GM18519 (cell line): ENCODE results near the gene C20orf202.

Experiments
- ATAC-seq: cut with Tn5 transposase; IDR thresholded peaks from one replicate; pipeline ENCODE4 v1.9.1; 2021; ENCODE audit warnings: mild to moderate bottlenecking, moderate library complexity; ENCODE audit not compliant: unreplicated experiment, low FRiP score

The C20orf202 gene

GRCh38 chr20:1202762-1203504 lies at the start of gene C20orf202:
Gene C20orf202, plus strand, starts transcription at chr20:1203454. Its CDS starts 132 bp downstream, at chr20:1203586.
- ATAC-seq, result no peak

DNA sequence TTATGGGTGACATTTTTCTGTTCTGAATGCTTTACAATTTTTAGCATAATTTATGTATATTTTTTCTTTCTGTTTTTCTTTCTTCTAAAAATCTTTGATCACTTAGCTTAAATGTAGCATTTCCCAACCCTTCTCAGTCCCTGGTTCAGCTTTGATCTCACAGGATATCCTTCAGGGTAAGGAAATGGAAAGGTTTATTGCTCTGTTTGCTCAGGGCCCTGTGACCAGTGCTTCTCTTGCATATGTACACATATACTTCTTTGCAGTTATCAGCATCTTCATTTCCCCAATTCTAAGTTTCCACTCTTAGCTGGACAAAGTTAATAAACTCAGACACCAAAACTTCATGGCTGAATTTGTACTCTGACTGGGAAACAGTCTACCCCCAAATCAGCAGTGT lies 49.0 kb upstream of the C20orf202 start:
- no peak for ATAC-seq

GRCh38 chr20:1154691-1155090 lies 48.6 kb upstream of the C20orf202 start:
- no peak for ATAC-seq

DNA sequence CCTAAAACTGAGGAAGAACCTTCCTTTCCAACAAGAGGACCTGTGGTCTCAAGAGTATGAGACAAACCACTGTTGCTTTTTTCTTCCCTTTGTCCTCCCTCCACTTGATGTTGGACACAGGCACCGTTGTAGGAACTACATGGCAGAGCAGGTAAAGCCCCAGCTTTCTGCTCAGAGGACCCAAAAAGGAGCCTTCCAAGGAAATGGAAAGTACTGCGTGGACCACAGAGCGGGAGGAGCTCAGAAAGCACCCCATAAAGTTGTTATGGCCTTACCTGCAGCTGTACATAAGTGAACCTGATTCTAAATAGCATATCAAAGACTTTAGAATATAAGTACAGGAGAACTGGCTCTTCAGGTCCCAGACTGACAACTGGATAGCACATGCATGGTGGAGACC lies 47.9 kb upstream of the C20orf202 start:
- ATAC-seq, result no peak

- ATAC-seq, result no peak
These were observed 42.8 kb upstream of the C20orf202 start for GRCh38 chr20:1160496-1160895.

GRCh38 chr20:1160991-1161390 lies 42.3 kb upstream of the C20orf202 start:
- no peak for ATAC-seq

- ATAC-seq, result no peak
These were observed 40.1 kb upstream of the C20orf202 start for GRCh38 chr20:1163105-1163504.

GRCh38 chr20:1163653-1164052 lies 39.6 kb upstream of the C20orf202 start:
- no peak for ATAC-seq

DNA sequence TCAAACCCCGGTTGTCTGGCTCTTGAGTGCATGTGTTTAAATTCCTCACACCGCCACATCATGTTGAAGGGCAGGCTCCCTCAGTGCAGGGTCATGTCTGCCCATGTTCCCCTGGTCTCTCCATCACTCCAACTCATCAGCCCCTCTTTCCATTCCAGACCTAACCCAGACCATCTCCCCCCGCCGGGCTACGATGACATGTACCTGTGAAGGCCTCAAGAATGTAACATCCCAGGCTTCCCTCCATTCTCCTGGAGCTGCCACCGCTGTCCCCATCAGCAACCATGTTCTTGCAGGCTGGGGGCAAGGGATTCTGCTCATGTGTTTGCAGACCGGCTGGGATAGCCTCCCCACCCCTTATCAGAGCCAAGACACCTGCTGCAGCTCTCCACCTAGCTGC lies 38.4 kb upstream of the C20orf202 start:
- ATAC-seq, result no peak

DNA sequence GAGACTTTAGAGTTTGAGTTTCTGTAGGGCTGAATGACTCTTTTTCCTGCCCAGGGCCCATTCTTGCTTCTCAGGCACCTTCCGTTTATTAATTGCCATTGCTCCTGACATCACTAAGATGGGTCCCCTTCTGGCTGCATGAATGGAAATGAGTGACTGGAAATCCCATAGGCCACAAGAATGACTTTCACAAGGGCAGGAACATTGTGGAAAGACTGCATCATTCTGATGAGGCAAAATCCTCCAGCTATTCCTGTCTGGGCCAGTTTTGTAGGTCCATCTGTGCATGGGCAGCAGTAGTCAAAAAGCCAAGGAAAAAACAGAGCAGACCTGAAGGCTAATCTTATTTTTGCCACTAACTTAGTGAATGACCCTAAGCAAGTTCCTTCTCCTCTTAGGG lies 37.7 kb upstream of the C20orf202 start:
- ATAC-seq, result no peak

DNA sequence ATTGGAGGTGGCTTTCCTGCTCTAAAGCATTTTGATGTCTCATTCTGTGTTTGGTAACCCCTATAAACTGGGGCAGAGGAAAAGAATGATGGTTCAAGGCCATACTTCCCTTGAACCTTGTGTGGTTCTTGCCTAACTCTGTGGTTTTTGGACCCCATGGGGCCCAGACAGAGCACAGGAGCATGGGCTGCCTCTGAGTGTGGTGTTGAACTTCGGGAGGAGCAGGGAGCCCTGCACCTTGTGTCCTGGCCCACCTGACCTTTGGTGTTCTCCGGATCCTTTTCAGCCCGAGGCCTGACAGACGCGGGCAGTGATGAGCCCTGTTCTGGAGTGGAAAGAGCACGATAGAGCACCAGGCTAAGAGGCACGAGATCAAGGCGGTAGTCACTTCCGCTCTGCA lies 37.3 kb upstream of the C20orf202 start:
- ATAC-seq, result no peak

DNA sequence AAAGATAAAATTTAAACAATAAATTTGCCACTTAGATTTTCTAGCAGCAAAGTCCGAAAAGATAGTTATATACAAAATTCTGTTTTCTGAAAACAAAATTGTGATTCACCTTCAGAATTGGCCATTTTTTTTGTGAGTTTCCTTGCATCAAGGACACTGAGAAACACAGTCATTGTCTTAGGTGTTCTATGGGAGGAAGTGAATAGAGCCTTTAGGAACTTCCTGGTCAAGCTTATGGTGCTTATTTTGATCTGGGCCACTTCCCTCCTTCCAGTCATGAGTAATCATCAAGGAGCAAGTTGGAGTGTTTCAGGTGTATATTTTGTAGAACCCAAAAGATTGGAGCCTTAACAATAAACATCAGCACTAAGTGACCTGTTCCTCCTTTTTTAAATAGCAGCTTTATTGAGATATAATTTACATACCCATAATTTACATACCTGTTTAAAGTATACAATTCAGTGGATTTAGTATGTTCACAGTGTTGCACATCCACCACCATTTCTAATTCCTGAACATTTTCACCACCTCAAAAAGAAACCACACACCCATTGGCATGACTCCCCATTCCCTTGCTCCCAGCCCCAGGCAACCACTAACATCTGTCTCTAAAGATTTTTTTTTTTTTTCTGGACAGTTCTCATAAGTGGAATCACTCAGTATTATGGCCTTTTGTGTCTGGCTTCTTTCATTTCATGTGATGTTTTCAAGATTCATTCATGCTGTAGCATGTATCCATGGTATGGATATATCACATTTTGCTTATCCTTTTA lies 36.1 kb upstream of the C20orf202 start:
- no peak for ATAC-seq

GRCh38 chr20:1169224-1169623 lies 34.0 kb upstream of the C20orf202 start:
- no peak for ATAC-seq

GRCh38 chr20:1171461-1172093 lies 31.7 kb upstream of the C20orf202 start:
- ATAC-seq, result no peak

DNA sequence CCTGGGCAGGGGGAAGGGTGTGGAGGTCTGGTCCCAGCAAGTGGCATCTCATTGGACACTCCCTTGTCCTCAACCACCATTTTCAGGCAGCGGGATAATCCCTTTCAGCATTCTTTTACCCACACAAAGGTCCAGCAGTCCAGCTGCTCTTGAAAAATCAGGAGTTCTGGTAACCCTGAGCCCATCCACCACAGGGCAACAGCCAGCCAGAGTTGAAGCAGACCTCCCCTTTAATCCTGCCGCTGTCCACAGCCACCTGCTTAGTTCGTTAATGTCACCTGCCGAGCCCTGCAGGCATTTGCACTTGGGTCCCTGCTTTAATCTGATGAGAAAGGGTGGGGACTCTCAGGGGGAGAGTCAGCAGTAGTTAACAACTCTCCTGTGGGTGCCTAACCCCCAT lies 29.6 kb upstream of the C20orf202 start:
- ATAC-seq, result no peak

DNA sequence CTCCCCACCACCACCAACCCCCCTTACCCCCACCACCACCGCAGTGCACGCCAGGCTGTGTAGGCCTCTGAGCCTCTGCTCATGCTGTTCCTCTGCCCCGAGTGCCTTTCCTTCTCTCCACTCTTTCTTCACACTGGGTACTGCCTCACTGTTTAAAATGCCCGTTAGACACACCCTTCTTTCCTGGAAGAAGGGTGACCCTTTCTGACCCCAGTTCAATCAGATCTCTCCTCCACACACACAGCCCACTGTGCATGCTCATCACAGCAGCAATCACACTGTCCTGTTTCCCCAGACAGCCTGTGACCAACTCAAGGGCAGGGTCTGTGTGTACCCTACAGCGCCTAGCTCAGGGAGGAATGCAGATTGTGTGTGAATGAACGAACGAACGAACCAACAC lies 28.5 kb upstream of the C20orf202 start:
- ATAC-seq, result no peak

GRCh38 chr20:1177680-1178079 lies 25.6 kb upstream of the C20orf202 start:
- ATAC-seq, result no peak

DNA sequence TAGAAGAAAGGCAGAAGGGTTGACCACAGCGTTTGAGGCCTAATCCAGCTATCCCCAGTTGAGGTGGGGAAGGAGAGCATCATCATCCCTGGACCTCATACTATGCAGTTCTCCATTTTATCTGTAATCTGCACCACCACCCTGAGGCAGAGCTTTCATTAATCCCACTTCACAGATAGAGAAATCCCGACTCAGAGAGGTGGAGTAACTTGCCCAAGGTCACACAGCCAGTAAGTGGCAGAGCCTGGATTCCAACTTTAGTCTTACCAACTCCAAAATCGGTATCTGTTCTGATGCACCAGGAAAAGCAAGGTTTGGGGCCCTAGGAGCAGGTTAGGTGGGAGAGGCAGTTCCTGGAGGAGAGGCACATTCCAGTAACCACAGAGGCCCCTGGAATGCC lies 25.2 kb upstream of the C20orf202 start:
- ATAC-seq, result no peak

DNA sequence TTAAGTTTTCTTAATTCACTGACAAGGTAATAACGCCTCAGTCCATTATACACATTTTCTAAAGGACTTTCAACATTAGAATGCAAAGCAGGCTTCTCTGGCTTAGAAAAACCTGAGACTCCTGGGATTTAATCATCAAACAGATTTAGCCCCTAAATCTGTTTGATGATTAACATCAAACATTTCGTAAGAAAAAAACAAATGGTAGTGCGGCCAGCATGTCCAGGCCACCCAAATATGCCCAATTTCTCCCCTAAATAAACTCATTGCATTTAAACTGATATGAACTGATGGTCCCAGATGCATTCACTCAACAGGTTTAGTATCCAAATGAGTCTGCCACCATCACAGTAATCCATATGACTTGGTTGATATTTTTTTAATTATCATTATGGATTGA lies 24.6 kb upstream of the C20orf202 start:
- no peak for ATAC-seq

- ATAC-seq, result no peak
These were observed 22.3 kb upstream of the C20orf202 start for GRCh38 chr20:1180949-1181348.

DNA sequence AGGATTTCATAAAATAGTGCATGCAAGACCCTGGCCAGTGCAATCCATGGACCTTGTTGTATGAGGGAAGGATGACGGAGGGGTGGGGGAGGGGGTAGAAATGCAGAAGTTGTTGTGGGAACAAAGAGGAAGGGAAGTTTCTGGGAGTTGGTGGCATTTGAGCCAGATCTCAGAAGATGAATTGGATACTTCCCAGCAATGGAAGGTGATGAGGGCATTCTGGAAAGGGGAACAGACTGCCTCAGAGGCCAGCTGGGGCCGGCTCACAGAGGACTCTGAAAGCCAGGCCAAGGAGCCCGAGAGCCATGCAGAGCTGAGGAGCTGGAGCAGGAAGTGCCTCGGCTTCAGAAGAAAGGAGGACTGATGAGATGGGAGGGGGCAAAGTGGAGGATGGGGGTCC lies 21.1 kb upstream of the C20orf202 start:
- no peak for ATAC-seq

- ATAC-seq, result no peak
These were observed 20.1 kb upstream of the C20orf202 start for GRCh38 chr20:1183153-1183552.
